CD4-positive, alpha-beta memory T cell (primary cell): ENCODE data around the gene CD48. TPM values are rescaled to one million over a fixed set of nuclear protein-coding genes. Genes with fewer than 3 reads are reported as not detected.

ENCODE experiments used
- CTCF ChIA-PET: fragments of 350-600 bp; sonication (Branson Sonifier 250); formaldehyde crosslinking; loops from one replicate; lab custom pipeline; 2021; ENCODE audit warnings: inconsistent platforms; ENCODE audit not compliant: partially characterized antibody; lab: Charles Lee
- POLR2A ChIA-PET: fragments of 350-600 bp; sonication (Branson Sonifier 250); formaldehyde crosslinking; loops from one replicate; lab custom pipeline; 2021; ENCODE audit not compliant: partially characterized antibody; lab: Charles Lee
- DNase-seq, 5 donors: peaks; one replicate each; pipeline versions ENCODE4 v3.0.0 to v3.0.0-alpha.2; 2020 to 2022; ENCODE audit warnings: mixed read lengths in 1 of 5
- H3K27ac ChIP-seq: one replicate; pipeline ENCODE4 v1.7.0; 2013; ENCODE audit warnings: low read depth, low read length
- H3K27me3 ChIP-seq: 2 replicates; pipeline ENCODE4 v1.7.0; 2013; ENCODE audit warnings: mild to moderate bottlenecking, low read length, moderate library complexity; ENCODE audit not compliant: insufficient read depth
- H3K36me3 ChIP-seq: 2 replicates; pipeline ENCODE4 v1.7.0; 2013; ENCODE audit warnings: mild to moderate bottlenecking, low read length, moderate library complexity; ENCODE audit not compliant: insufficient read depth
- H3K4me1 ChIP-seq: 2 replicates; pipeline ENCODE4 v1.7.0; 2013; ENCODE audit warnings: mild to moderate bottlenecking, low read length, moderate library complexity; ENCODE audit not compliant: insufficient read depth
- H3K4me3 ChIP-seq, 2 donors: one replicate each; pipeline ENCODE4 v1.7.0; 2013; ENCODE audit warnings: low read length in 2 of 2, mild to moderate bottlenecking in 1 of 2
- H3K9me3 ChIP-seq, 2 donors: one replicate each; pipeline ENCODE4 v1.7.0; 2013; ENCODE audit warnings: low read length in 2 of 2, control low read depth in 1 of 2; ENCODE audit not compliant: control insufficient read depth in 1 of 2
- H3K27ac Mint-ChIP-seq, 7 donors: one replicate each; pipeline ENCODE4 v1.8.0; 2020 to 2021; ENCODE audit warnings: mixed read lengths in 7 of 7, mild to moderate bottlenecking in 6 of 7, inconsistent platforms in 3 of 7, moderate library complexity in 3 of 7
- H3K27me3 Mint-ChIP-seq, 2 donors: one replicate each; pipeline ENCODE4 v1.8.0; 2020 to 2021; ENCODE audit warnings: mixed read lengths in 2 of 2
- H3K36me3 Mint-ChIP-seq, 2 donors: one replicate each; pipeline ENCODE4 v1.8.0; 2020 to 2021; ENCODE audit warnings: mixed read lengths in 2 of 2, inconsistent platforms in 1 of 2, mild to moderate bottlenecking in 1 of 2
- H3K4me1 Mint-ChIP-seq, 4 donors: one replicate each; pipeline ENCODE4 v1.8.0; 2020 to 2021; ENCODE audit warnings: mixed read lengths in 4 of 4, mild to moderate bottlenecking in 1 of 4
- H3K4me3 Mint-ChIP-seq, 8 donors: one replicate each; pipeline ENCODE4 v1.8.0; 2020 to 2021; ENCODE audit warnings: mixed read lengths in 8 of 8, mild to moderate bottlenecking in 7 of 8, moderate library complexity in 6 of 8, inconsistent platforms in 3 of 8
- H3K9me3 Mint-ChIP-seq, 8 donors: one replicate each; pipeline ENCODE4 v1.8.0; 2020 to 2021; ENCODE audit warnings: mixed read lengths in 8 of 8, mild to moderate bottlenecking in 5 of 8, inconsistent platforms in 3 of 8, moderate library complexity in 1 of 8
- intact Hi-C: fragments of 100-400 bp; cut with micrococcal nuclease; formaldehyde crosslinking; loops from one replicate; pipeline ENCODE4 v1.15.1; 2023
- polyA plus RNA-seq, 2 donors: library from polyadenylated mRNA; unstranded; fragments of 300-500 nt; fragmentation: Illumina TruSeq; gene quantifications; one replicate each; pipeline ENCODE4 v1.2.3, GENCODE V29; 2021
- total RNA-seq, 2 experiments: library from RNA; stranded (reverse); gene quantifications; one replicate each; pipeline ENCODE4 v1.2.3, GENCODE V29; 2021

Gene CD48
- total and polyA plus RNA-seq, 4 experiments from 2014 or later, result 228 to 329 (median 273) TPM

- intact Hi-C loops, result no loop called here
- Histone ChIP-seq H3K4me1 (peaks cover 16% of the 10 kb centered on the region), H3K36me3 (no peaks in the 10 kb centered on the region), H3K27me3 (no peaks in the 10 kb centered on the region), H3K4me3 (no peak overlapping the region), H3K9me3 (no peaks in the 10 kb centered on the region), H3K27ac (no peak overlapping the region)
- POLR2A ChIA-PET, result interaction anchor here (0.6 to 1.7 kb wide), 5 partner anchors 11 to 135 kb away, joined by 3 to 11 read pairs (median 4); partner anchors contain the start of gene SLAMF7
- CTCF ChIA-PET, result interaction anchor here (0.8 to 2.8 kb wide), 5 partner anchors 11 to 81 kb away, joined by 3 to 13 read pairs (median 4); no protein-coding TSS in a partner anchor
- H3K27me3 Mint-ChIP-seq, result peaks cover 2% of the 10 kb centered on the region in 2 donors
- H3K9me3 Mint-ChIP-seq, result peaks cover 0 to 2% (median 0%) of the 10 kb centered on the region in 8 donors
- no peaks in the 10 kb centered on the region for H3K36me3 Mint-ChIP-seq
- H3K4me3 Mint-ChIP-seq, result no peak overlapping the region
- H3K27ac Mint-ChIP-seq, result peak overlapping the region in 1 of 7 donors; percentile 80
- DNase-seq, result no peak
- peaks cover 6 to 33% (median 17%) of the 10 kb centered on the region in 4 donors for H3K4me1 Mint-ChIP-seq
These were observed 43.8 kb upstream of the CD48 start for GRCh38 chr1:160755461-160755860.

DNA sequence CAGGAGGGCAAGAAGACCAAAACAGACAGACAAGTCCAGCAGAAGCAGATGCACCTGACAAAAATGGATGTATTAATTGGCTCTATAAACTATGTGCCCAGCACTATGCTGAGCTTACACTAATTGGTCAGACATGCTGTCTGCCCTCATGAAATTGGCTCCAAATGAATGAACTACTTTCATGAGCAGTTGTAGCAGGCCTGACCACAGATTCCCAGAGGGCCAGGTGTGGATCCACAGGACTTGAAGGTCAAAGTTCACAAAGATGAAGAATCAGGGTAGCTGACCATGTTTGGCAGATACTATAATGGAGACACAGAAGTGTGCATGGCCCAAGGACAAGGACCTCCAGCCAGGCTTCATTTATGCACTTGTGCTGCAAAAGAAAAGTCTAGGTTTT lies 42.0 kb upstream of the CD48 start:
- Mint-ChIP-seq H3K27me3 (peaks cover 2% of the 10 kb centered on the region in 2 donors), H3K4me3 (no peak overlapping the region), H3K9me3 (peaks cover 0 to 2% (median 0%) of the 10 kb centered on the region in 8 donors), H3K4me1 (peaks cover 6 to 40% (median 18%) of the 10 kb centered on the region in 4 donors), H3K36me3 (no peaks in the 10 kb centered on the region), H3K27ac (no peak overlapping the region)
- ChIA-PET POLR2A (no interaction called here), CTCF (interaction anchor here (1.6 to 3.2 kb wide), 2 partner anchors 15 to 26 kb away, joined by 4 to 10 read pairs; no protein-coding TSS in a partner anchor)
- no peaks in the 10 kb centered on the region for H3K27me3 ChIP-seq
- intact Hi-C loops, result no loop called here
- H3K9me3 ChIP-seq, result no peaks in the 10 kb centered on the region
- no peak overlapping the region for H3K27ac ChIP-seq
- DNase-seq, result no peak
- H3K4me1 ChIP-seq, result peaks cover 16% of the 10 kb centered on the region
- H3K4me3 ChIP-seq, result no peak overlapping the region
- no peaks in the 10 kb centered on the region for H3K36me3 ChIP-seq

- H3K27me3 Mint-ChIP-seq, result peaks cover 2% of the 10 kb centered on the region in 2 donors
- peak overlapping the region in 1 of 7 donors; percentile 20 for H3K27ac Mint-ChIP-seq
- peaks cover 6 to 47% (median 19%) of the 10 kb centered on the region in 4 donors for H3K4me1 Mint-ChIP-seq
- Histone ChIP-seq H3K4me3 (no peak overlapping the region), H3K27ac (no peak overlapping the region), H3K9me3 (no peaks in the 10 kb centered on the region), H3K27me3 (no peaks in the 10 kb centered on the region), H3K4me1 (peaks cover 16% of the 10 kb centered on the region), H3K36me3 (no peaks in the 10 kb centered on the region)
- POLR2A ChIA-PET, result no interaction called here
- CTCF ChIA-PET, result interaction anchor here (3.2 kb wide), 1 partner anchor 16 kb away, joined by 10 read pairs; no protein-coding TSS in a partner anchor
- intact Hi-C loops, result no loop called here
- no peaks in the 10 kb centered on the region for H3K36me3 Mint-ChIP-seq
- H3K9me3 Mint-ChIP-seq, result peaks cover 0 to 2% (median 0%) of the 10 kb centered on the region in 8 donors
- H3K4me3 Mint-ChIP-seq, result no peak overlapping the region
- no peak for DNase-seq
These were observed 41.3 kb upstream of the CD48 start for GRCh38 chr1:160752924-160753323.

GRCh38 chr1:160752406-160752805 lies 40.8 kb upstream of the CD48 start:
- intact Hi-C loops, result no loop called here
- Mint-ChIP-seq H3K36me3 (no peaks in the 10 kb centered on the region), H3K27ac (peak overlapping the region in 1 of 7 donors; percentile 90), H3K27me3 (peaks cover 2% of the 10 kb centered on the region in 2 donors), H3K9me3 (peaks cover 0 to 2% (median 0%) of the 10 kb centered on the region in 8 donors), H3K4me3 (no peak overlapping the region), H3K4me1 (peaks cover 6 to 47% (median 17%) of the 10 kb centered on the region in 4 donors)
- peaks cover 16% of the 10 kb centered on the region for H3K4me1 ChIP-seq
- H3K36me3 ChIP-seq, result no peaks in the 10 kb centered on the region
- no peak overlapping the region for H3K27ac ChIP-seq
- ChIA-PET CTCF (interaction anchor here (3.2 kb wide), 1 partner anchor 16 kb away, joined by 10 read pairs; no protein-coding TSS in a partner anchor), POLR2A (no interaction called here)
- no peaks in the 10 kb centered on the region for H3K27me3 ChIP-seq
- no peaks in the 10 kb centered on the region for H3K9me3 ChIP-seq
- DNase-seq, result no peak
- H3K4me3 ChIP-seq, result no peak overlapping the region

- Histone ChIP-seq H3K27me3 (no peaks in the 10 kb centered on the region), H3K4me1 (peaks cover 1% of the 10 kb centered on the region), H3K9me3 (no peaks in the 10 kb centered on the region), H3K27ac (no peak overlapping the region), H3K4me3 (no peak overlapping the region), H3K36me3 (no peaks in the 10 kb centered on the region)
- peaks cover 0 to 29% (median 8%) of the 10 kb centered on the region in 4 donors for H3K4me1 Mint-ChIP-seq
- H3K27ac Mint-ChIP-seq, result peak overlapping the region in 2 of 7 donors; percentile 4 to 55
- peaks cover 2% of the 10 kb centered on the region in 2 donors for H3K27me3 Mint-ChIP-seq
- H3K36me3 Mint-ChIP-seq, result no peaks in the 10 kb centered on the region
- ChIA-PET POLR2A (no interaction called here), CTCF (interaction anchor here (1.0 to 1.3 kb wide), 2 partner anchors 18 to 240 kb away, joined by 3 to 7 read pairs; no protein-coding TSS in a partner anchor)
- no peak for DNase-seq
- H3K4me3 Mint-ChIP-seq, result no peak overlapping the region
- peaks cover 0 to 2% (median 0%) of the 10 kb centered on the region in 8 donors for H3K9me3 Mint-ChIP-seq
- intact Hi-C loops, result no loop called here
These were observed 39.0 kb upstream of the CD48 start for GRCh38 chr1:160750608-160751007.

- Mint-ChIP-seq H3K27me3 (peaks cover 2% of the 10 kb centered on the region in 2 donors), H3K4me3 (no peak overlapping the region), H3K9me3 (peaks cover 0 to 2% (median 0%) of the 10 kb centered on the region in 8 donors), H3K27ac (peak overlapping the region in 2 of 7 donors; percentile 12 to 47), H3K36me3 (no peaks in the 10 kb centered on the region), H3K4me1 (peaks cover 9 to 41% (median 21%) of the 10 kb centered on the region in 4 donors)
- ChIA-PET CTCF (interaction anchor here (1.0 to 2.8 kb wide), 5 partner anchors 11 to 88 kb away, joined by 3 to 19 read pairs (median 3); no protein-coding TSS in a partner anchor), POLR2A (no interaction called here)
- Histone ChIP-seq H3K27ac (no peak overlapping the region), H3K36me3 (no peaks in the 10 kb centered on the region), H3K9me3 (no peaks in the 10 kb centered on the region), H3K4me1 (peaks cover 14% of the 10 kb centered on the region), H3K27me3 (no peaks in the 10 kb centered on the region), H3K4me3 (no peak overlapping the region)
- DNase-seq, result no peak
- intact Hi-C loops, result loop anchor here (2.0 kb wide), 1 partner anchor 20 kb away; no protein-coding TSS in a partner anchor
These were observed 37.3 kb upstream of the CD48 start for GRCh38 chr1:160748878-160749269.

- Histone ChIP-seq H3K27ac (no peak overlapping the region), H3K36me3 (no peaks in the 10 kb centered on the region), H3K4me3 (no peak overlapping the region), H3K4me1 (peaks cover 16% of the 10 kb centered on the region), H3K9me3 (no peaks in the 10 kb centered on the region), H3K27me3 (no peaks in the 10 kb centered on the region)
- Mint-ChIP-seq H3K4me1 (peaks cover 10 to 45% (median 23%) of the 10 kb centered on the region in 4 donors), H3K27ac (peak overlapping the region in 1 of 7 donors; percentile 12), H3K36me3 (no peaks in the 10 kb centered on the region), H3K4me3 (no peak overlapping the region), H3K9me3 (peaks cover 0 to 2% (median 0%) of the 10 kb centered on the region in 8 donors), H3K27me3 (peaks cover 2% of the 10 kb centered on the region in 2 donors)
- POLR2A ChIA-PET, result no interaction called here
- CTCF ChIA-PET, result interaction anchor here (1.0 to 2.8 kb wide), 7 partner anchors 11 to 88 kb away, joined by 3 to 19 read pairs (median 3); no protein-coding TSS in a partner anchor
- intact Hi-C loops, result loop anchor here (2.0 kb wide), 1 partner anchor 20 kb away; no protein-coding TSS in a partner anchor
- DNase-seq, result no peak
These were observed 36.7 kb upstream of the CD48 start for GRCh38 chr1:160748181-160748877.
